Neural crest cell (in vitro differentiated cells): ENCODE data around the gene SLC38A11. TPM values are rescaled to one million over a fixed set of nuclear protein-coding genes. Genes with fewer than 3 reads are reported as not detected.

Experiments used
- DNase-seq: peaks from one replicate; pipeline ENCODE4 v3.0.0; 2021; ENCODE audit warnings: low read depth, mixed read lengths, low spot score
- H3K27ac Mint-ChIP-seq: one replicate; pipeline ENCODE4 v1.8.0; 2021; ENCODE audit warnings: mild to moderate bottlenecking, mixed read lengths; ENCODE audit not compliant: unreplicated experiment
- H3K27me3 Mint-ChIP-seq: 2 replicates; pipeline ENCODE4 v1.8.0; 2021; ENCODE audit warnings: low read depth, mild to moderate bottlenecking, mixed read lengths
- H3K36me3 Mint-ChIP-seq: 2 replicates; pipeline ENCODE4 v1.8.0; 2021; ENCODE audit warnings: low read depth, mild to moderate bottlenecking, mixed read lengths
- H3K4me1 Mint-ChIP-seq: 2 replicates; pipeline ENCODE4 v1.8.0; 2021; ENCODE audit warnings: mixed read lengths
- H3K4me3 Mint-ChIP-seq: one replicate; pipeline ENCODE4 v1.8.0; 2021; ENCODE audit warnings: mild to moderate bottlenecking, mixed read lengths
- H3K9me3 Mint-ChIP-seq: 2 replicates; pipeline ENCODE4 v1.8.0; 2021; ENCODE audit warnings: mixed read lengths
- CTCF ChIP-seq: fragments of 200-600 bp; sonication (generic); conservative IDR thresholded peaks from 2 replicates; pipeline ENCODE4 v1.5.0; 2021; ENCODE audit warnings: antibody characterized with exemption, mild to moderate bottlenecking
- total RNA-seq: library from RNA; stranded (reverse); gene quantifications from 2 replicates; pipeline ENCODE4 v1.2.1, GENCODE V29; 2021

SLC38A11 gene
- total RNA-seq, 1 donor from 2014 or later, result not detected

- no peak for DNase-seq
- Mint-ChIP-seq H3K9me3 (no peaks in the 10 kb centered on the region), H3K4me3 (no peak overlapping the region), H3K27me3 (peaks cover 11% of the 10 kb centered on the region), H3K36me3 (no peaks in the 10 kb centered on the region), H3K4me1 (no peaks in the 10 kb centered on the region), H3K27ac (no peak overlapping the region)
- no peak for TF ChIP-seq CTCF
Observed at GRCh38 chr2:164847291-164847690, 108.0 kb downstream of the SLC38A11 start.

- DNase-seq, result no peak
- TF ChIP-seq CTCF, result no peak
- no peaks in the 10 kb centered on the region for H3K9me3 Mint-ChIP-seq
- peaks cover 15% of the 10 kb centered on the region for H3K27me3 Mint-ChIP-seq
- H3K27ac Mint-ChIP-seq, result no peak overlapping the region
- no peaks in the 10 kb centered on the region for H3K36me3 Mint-ChIP-seq
- H3K4me1 Mint-ChIP-seq, result no peaks in the 10 kb centered on the region
- H3K4me3 Mint-ChIP-seq, result no peak overlapping the region
Observed at GRCh38 chr2:164846276-164846675, 109.0 kb downstream of the SLC38A11 start.

Other genes starting within 250 kb of the SLC38A11 start
- 4.0 and 4.4 TPM in 2 replicates for gene COBLL1, start 113.7 kb downstream of the SLC38A11 start, total RNA-seq
- gene SCN3A, start 248.5 kb upstream of the SLC38A11 start, total RNA-seq, result 3.7 and 4.9 TPM in 2 replicates